ENCODE measurements around the gene HLF.
A peak's percentile ranks its signal among the peaks of the same experiment; 100 is the strongest.

HLF gene

DNA sequence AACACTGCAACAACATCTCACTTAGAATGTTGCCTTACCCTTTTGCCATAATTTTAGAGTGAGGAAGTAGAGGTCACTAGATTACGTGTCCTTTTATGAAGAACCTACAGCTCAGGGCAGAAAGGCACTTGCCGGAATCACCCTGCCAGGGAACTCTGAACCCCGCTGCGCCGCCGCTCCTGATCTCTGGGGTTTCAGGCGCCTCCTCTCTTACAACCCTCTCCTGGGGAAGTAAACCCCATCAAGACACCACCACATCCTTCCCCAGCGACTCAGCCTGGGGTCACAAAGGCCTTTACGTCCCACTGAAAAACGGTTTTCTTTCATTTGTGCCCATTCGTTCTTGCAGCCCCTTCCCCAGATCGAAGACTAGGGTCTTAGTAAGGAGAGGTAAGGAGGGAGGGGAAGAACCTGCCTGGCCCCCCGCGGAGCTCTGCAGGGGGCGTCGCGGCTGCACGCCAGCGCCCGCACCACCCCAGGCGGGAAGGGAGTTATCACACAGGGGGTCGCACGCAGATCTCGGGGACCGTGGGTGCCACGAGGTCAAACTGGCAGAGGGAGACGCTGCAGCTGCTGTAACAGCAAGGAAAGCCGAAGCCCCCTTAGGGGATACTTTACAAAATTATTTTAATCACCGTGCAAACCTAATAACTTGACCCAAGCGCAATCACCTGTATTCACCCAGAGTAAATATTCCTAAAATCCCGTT is 1.0 kb upstream of the HLF start:
- H3K79me2 ChIP-seq (ENCODE audit: low read length) = no peaks in the 10 kb centered on the region
- DNase-seq = no peak
- H3K9ac ChIP-seq (ENCODE audit: low read length) = peak overlapping the region; percentile 26; the same call in 1 of the 2 replicates
- peaks cover 20% of the 10 kb centered on the region for H3K27me3 ChIP-seq (replicated peaks; ENCODE audit: insufficient read depth, low read length)
- H3K27ac ChIP-seq (ENCODE audit: low read length) = no peak overlapping the region
- TF ChIP-seq EZH2 (optimal IDR thresholded peaks at IDR 0.05; ENCODE audit: low read depth, low read length) (no peak), EZH2phosphoT487 (IDR thresholded peaks at IDR 0.05; ENCODE audit: low read length) (no peak)
- TF ChIP-seq, protein P1, sequence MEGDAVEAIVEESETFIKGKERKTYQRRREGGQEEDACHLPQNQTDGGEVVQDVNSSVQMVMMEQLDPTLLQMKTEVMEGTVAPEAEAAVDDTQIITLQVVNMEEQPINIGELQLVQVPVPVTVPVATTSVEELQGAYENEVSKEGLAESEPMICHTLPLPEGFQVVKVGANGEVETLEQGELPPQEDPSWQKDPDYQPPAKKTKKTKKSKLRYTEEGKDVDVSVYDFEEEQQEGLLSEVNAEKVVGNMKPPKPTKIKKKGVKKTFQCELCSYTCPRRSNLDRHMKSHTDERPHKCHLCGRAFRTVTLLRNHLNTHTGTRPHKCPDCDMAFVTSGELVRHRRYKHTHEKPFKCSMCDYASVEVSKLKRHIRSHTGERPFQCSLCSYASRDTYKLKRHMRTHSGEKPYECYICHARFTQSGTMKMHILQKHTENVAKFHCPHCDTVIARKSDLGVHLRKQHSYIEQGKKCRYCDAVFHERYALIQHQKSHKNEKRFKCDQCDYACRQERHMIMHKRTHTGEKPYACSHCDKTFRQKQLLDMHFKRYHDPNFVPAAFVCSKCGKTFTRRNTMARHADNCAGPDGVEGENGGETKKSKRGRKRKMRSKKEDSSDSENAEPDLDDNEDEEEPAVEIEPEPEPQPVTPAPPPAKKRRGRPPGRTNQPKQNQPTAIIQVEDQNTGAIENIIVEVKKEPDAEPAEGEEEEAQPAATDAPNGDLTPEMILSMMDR (IDR thresholded peaks at IDR 0.05; ENCODE audit: low read length) = no peak
- H3K36me3 ChIP-seq (replicated peaks; ENCODE audit: insufficient read depth, low read length) = no peaks in the 10 kb centered on the region
- peak overlapping the region; percentile 51 for H3K4me3 ChIP-seq (ENCODE audit: low read length)
- H3K4me1 ChIP-seq (ENCODE audit: low read length) = 0 out of 2 replicates have a peak, but pooled peaks cover 7% of the 10 kb centered on the region
- no peaks in the 10 kb centered on the region for H3K9me2 ChIP-seq (replicated peaks; ENCODE audit: insufficient read depth, low read length)
- no peaks in the 10 kb centered on the region for H3F3A ChIP-seq (ENCODE audit: insufficient read depth, low read length)
- no peaks in the 10 kb centered on the region for H4K20me1 ChIP-seq (ENCODE audit: insufficient read depth, low read length)
- H3K4me2 ChIP-seq (ENCODE audit: low read depth, low read length) = peak overlapping the region; percentile 98
- H3K9me3 ChIP-seq (replicated peaks; ENCODE audit: insufficient read depth, low read length) = no peaks in the 10 kb centered on the region
- peak overlapping the region; percentile 94 for H2AFZ ChIP-seq (ENCODE audit: low read length)

DNA sequence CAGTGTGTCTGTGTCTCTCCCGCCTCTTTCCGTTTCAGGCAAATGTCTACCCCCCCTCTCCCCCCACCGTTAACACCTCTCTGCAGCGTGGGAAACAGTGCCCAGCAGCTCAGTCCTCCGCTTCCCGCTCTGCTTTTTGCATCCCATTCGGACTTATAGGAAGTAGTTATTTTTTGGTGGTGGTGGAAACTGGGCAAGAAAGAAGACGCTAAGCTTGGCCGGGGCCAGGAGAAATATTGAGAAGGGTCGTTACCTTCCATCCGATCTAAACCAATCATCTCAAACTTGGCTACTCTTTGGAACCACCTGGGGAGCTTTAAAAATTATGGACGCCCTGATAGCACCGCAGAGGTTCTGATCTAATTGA is 499 bp upstream of the HLF start:
- Histone ChIP-seq H3K9ac (ENCODE audit: low read length) (peak overlapping the region; percentile 26; the same call in 1 of the 2 replicates), H3K27ac (ENCODE audit: low read length) (no peak overlapping the region), H3K9me2 (replicated peaks; ENCODE audit: insufficient read depth, low read length) (no peaks in the 10 kb centered on the region), H3K36me3 (replicated peaks; ENCODE audit: insufficient read depth, low read length) (no peaks in the 10 kb centered on the region), H3K4me3 (ENCODE audit: low read length) (peak overlapping the region; percentile 51), H3K27me3 (replicated peaks; ENCODE audit: insufficient read depth, low read length) (peaks cover 20% of the 10 kb centered on the region), H3K4me2 (ENCODE audit: low read depth, low read length) (peak overlapping the region; percentile 98), H3K9me3 (replicated peaks; ENCODE audit: insufficient read depth, low read length) (no peaks in the 10 kb centered on the region), H3F3A (ENCODE audit: insufficient read depth, low read length) (no peaks in the 10 kb centered on the region), H2AFZ (ENCODE audit: low read length) (peak overlapping the region; percentile 94), H3K4me1 (ENCODE audit: low read length) (0 out of 2 replicates have a peak, but pooled peaks cover 7% of the 10 kb centered on the region), H4K20me1 (ENCODE audit: insufficient read depth, low read length) (no peaks in the 10 kb centered on the region), H3K79me2 (ENCODE audit: low read length) (no peaks in the 10 kb centered on the region)
- TF ChIP-seq EZH2phosphoT487 (IDR thresholded peaks at IDR 0.05; ENCODE audit: low read length) (no peak), EZH2 (optimal IDR thresholded peaks at IDR 0.05; ENCODE audit: low read depth, low read length) (no peak)
- TF ChIP-seq, protein P1 (IDR thresholded peaks at IDR 0.05; ENCODE audit: low read length) = no peak
- DNase-seq = no peak

- H3K79me2 ChIP-seq (ENCODE audit: low read length) = no peaks in the 10 kb centered on the region
- H3K27ac ChIP-seq (ENCODE audit: low read length) = no peak overlapping the region
- 0 out of 2 replicates have a peak, but pooled peaks cover 7% of the 10 kb centered on the region for H3K4me1 ChIP-seq (ENCODE audit: low read length)
- no peaks in the 10 kb centered on the region for H3K36me3 ChIP-seq (replicated peaks; ENCODE audit: insufficient read depth, low read length)
- peak overlapping the region; percentile 67 for H3K4me2 ChIP-seq (ENCODE audit: low read depth, low read length)
- H3K9ac ChIP-seq (ENCODE audit: low read length) = no peak overlapping the region
- DNase-seq = no peak
- H4K20me1 ChIP-seq (ENCODE audit: insufficient read depth, low read length) = no peaks in the 10 kb centered on the region
- TF ChIP-seq EZH2 (optimal IDR thresholded peaks at IDR 0.05; ENCODE audit: low read depth, low read length) = no peak
- TF ChIP-seq, protein P1 (IDR thresholded peaks at IDR 0.05; ENCODE audit: low read length) = no peak
- TF ChIP-seq EZH2phosphoT487 (IDR thresholded peaks at IDR 0.05; ENCODE audit: low read length) = no peak
- H3K27me3 ChIP-seq (replicated peaks; ENCODE audit: insufficient read depth, low read length) = peaks cover 20% of the 10 kb centered on the region
- H3K4me3 ChIP-seq (ENCODE audit: low read length) = peak overlapping the region; percentile 42
- no peaks in the 10 kb centered on the region for H3K9me2 ChIP-seq (replicated peaks; ENCODE audit: insufficient read depth, low read length)
- no peaks in the 10 kb centered on the region for H3K9me3 ChIP-seq (replicated peaks; ENCODE audit: insufficient read depth, low read length)
- no peaks in the 10 kb centered on the region for H3F3A ChIP-seq (ENCODE audit: insufficient read depth, low read length)
- H2AFZ ChIP-seq (ENCODE audit: low read length) = peak overlapping the region; percentile 52
These were observed 706 bp downstream of the HLF start for GRCh38 chr17:55265311-55266021.

Measured in MM.1S (cell line).